Panc1 (cell line): ENCODE measurements around the gene LTB4R2. TPM values are rescaled to one million over a fixed set of nuclear protein-coding genes. Genes with fewer than 3 reads are reported as not detected.

Experiments
- ATAC-seq: fragments of 200-7000 bp; cut with Tn5 transposase; 2 replicates; pipeline ENCODE4 v1.9.1; 2020; ENCODE audit warnings: mild to moderate bottlenecking, moderate library complexity
- BruUV-seq: library from RNA; stranded (reverse); fragments of 400-500 nt; replicated peaks from 2 replicates; lab custom pipeline; 2021; lab: Mats Ljungman, UMichigan
- CTCF ChIA-PET: fragments of 300-600 bp; sonication (Branson Sonifier 250); formaldehyde crosslinking; loops from one replicate; lab custom pipeline; 2022; ENCODE audit warnings: antibody characterized with exemption; lab: Charles Lee
- POLR2A ChIA-PET: fragments of 300-600 bp; sonication (Branson Sonifier 250); formaldehyde crosslinking; loops from one replicate; lab custom pipeline; 2022; ENCODE audit warnings: antibody characterized with exemption; lab: Charles Lee
- DNase-seq: peaks from one replicate; pipeline ENCODE4 v3.0.0-alpha.2; 2010; ENCODE audit warnings: low read depth, low spot score
- H3K27ac ChIP-seq: 2 replicates; pipeline ENCODE4 v1.5.1; 2011; ENCODE audit warnings: mild to moderate bottlenecking, low read length, inconsistent platforms
- H3K27me3 ChIP-seq: fragments of 200-500 bp; sonication (Bioruptor generic); 2 replicates; pipeline ENCODE4 v1.6.0; 2014; ENCODE audit warnings: low read length, inconsistent platforms; ENCODE audit not compliant: control insufficient read depth, insufficient read depth
- H3K36me3 ChIP-seq: fragments of 200-500 bp; sonication (Bioruptor generic); 2 replicates; pipeline ENCODE4 v1.5.1; 2014; ENCODE audit warnings: inconsistent platforms, mild to moderate bottlenecking, low read length, moderate library complexity; ENCODE audit not compliant: control insufficient read depth, insufficient read depth
- H3K4me1 ChIP-seq: 2 replicates; pipeline ENCODE4 v1.5.1; 2011; ENCODE audit warnings: inconsistent platforms, mild to moderate bottlenecking, low read length, moderate library complexity; ENCODE audit not compliant: control insufficient read depth, insufficient read depth
- H3K4me3 ChIP-seq, 2 experiments: 2 replicates each; pipeline ENCODE4 v1.5.1; 2011 to 2012; ENCODE audit warnings: low read depth in 2 of 2, low read length in 2 of 2, mild to moderate bottlenecking in 2 of 2, inconsistent platforms in 1 of 2, moderate library complexity in 1 of 2
- H3K9me3 ChIP-seq: fragments of 200-500 bp; sonication (Bioruptor generic); 2 replicates; pipeline ENCODE4 v1.5.1; 2014; ENCODE audit warnings: low read depth, mild to moderate bottlenecking, inconsistent platforms, low read length, moderate library complexity; ENCODE audit not compliant: control insufficient read depth, insufficient read depth
- CTCF ChIP-seq: fragments of 450-650 bp; IDR thresholded peaks from 2 replicates; pipeline ENCODE4 v1.5.1; 2017; ENCODE audit warnings: mild to moderate bottlenecking
- POLR2AphosphoS5 ChIP-seq: IDR thresholded peaks from 2 replicates; pipeline ENCODE4 v1.6.1; 2012; ENCODE audit warnings: mild to moderate bottlenecking, low read depth, low read length, moderate library complexity
- REST ChIP-seq, 2 experiments: IDR thresholded peaks; 2 replicates each; pipeline ENCODE4 v1.6.1; 2011 to 2012; ENCODE audit warnings: low read depth in 2 of 2, control low read depth in 1 of 2, low read length in 1 of 2, mild to moderate bottlenecking in 1 of 2, moderate library complexity in 1 of 2; ENCODE audit not compliant: insufficient read depth in 1 of 2
- SIN3A ChIP-seq: IDR thresholded peaks from 2 replicates; pipeline ENCODE4 v1.6.1; 2012; ENCODE audit warnings: low read depth, mild to moderate bottlenecking, low read length, moderate library complexity, borderline replicate concordance; ENCODE audit not compliant: insufficient read depth
- TCF7L2 ChIP-seq: IDR thresholded peaks from 2 replicates; pipeline ENCODE4 v1.6.1; 2011; ENCODE audit warnings: mild to moderate bottlenecking, low read depth, low read length, inconsistent platforms
- in situ Hi-C: cut with HindIII; loops from 2 replicates; pipeline ENCODE4 v1.10.0; 2016; ENCODE audit warnings: low sequenced_read_pairs, low pct_unique_long_range_greater_than_20kb
- intact Hi-C: fragments of 100-400 bp; cut with micrococcal nuclease; formaldehyde crosslinking; loops from one replicate; pipeline ENCODE4 v1.10.0; 2022; ENCODE audit not compliant: unreplicated experiment
- total RNA-seq: library from RNA; stranded (reverse); gene quantifications from one replicate; pipeline ENCODE4 v1.2.1, GENCODE V29; 2021; ENCODE audit not compliant: unreplicated experiment

Gene LTB4R2
- total RNA-seq, 1 experiment from 2014 or later, result 6.9 TPM

GRCh38 chr14:24271834-24272263 lies 38.1 kb upstream of the LTB4R2 start:
- Histone ChIP-seq H3K36me3 (no peaks in the 10 kb centered on the region), H3K4me3 (peak overlapping the region; percentile 81 to 82), H3K9me3 (no peaks in the 10 kb centered on the region), H3K27me3 (no peaks in the 10 kb centered on the region), H3K4me1 (peaks cover 3% of the 10 kb centered on the region; the same call in 1 of the 2 replicates), H3K27ac (peak overlapping the region; percentile 85)
- no peak; the same call in 1 of the 2 replicates for ATAC-seq
- ChIA-PET POLR2A (no interaction called here), CTCF (no interaction called here)
- intact Hi-C loops, result no loop called here
- no peak for DNase-seq
- no TSS peak for BruUV-seq
- in situ Hi-C loops, result no loop called here
- TF ChIP-seq POLR2AphosphoS5 (no peak), REST (IDR thresholded peaks at IDR 0.05; ENCODE audit: insufficient read depth in 1 of 2, low read depth in 2 of 2, low read length in 1 of 2) (no peak), CTCF (no peak), SIN3A (no peak), TCF7L2 (no peak)

GRCh38 chr14:24272467-24272866 lies 37.5 kb upstream of the LTB4R2 start:
- in situ Hi-C loops (no loop called here), intact Hi-C loops (no loop called here)
- Histone ChIP-seq H3K9me3 (no peaks in the 10 kb centered on the region), H3K27me3 (no peaks in the 10 kb centered on the region), H3K36me3 (no peaks in the 10 kb centered on the region), H3K27ac (no peak overlapping the region), H3K4me3 (no peak overlapping the region), H3K4me1 (peaks cover 3% of the 10 kb centered on the region; the same call in 1 of the 2 replicates)
- BruUV-seq, result no TSS peak
- TF ChIP-seq POLR2AphosphoS5 (no peak), REST (IDR thresholded peaks at IDR 0.05; ENCODE audit: insufficient read depth in 1 of 2, low read depth in 2 of 2, low read length in 1 of 2) (no peak), TCF7L2 (no peak), SIN3A (no peak), CTCF (no peak)
- no peak for DNase-seq
- ATAC-seq, result no peak
- ChIA-PET POLR2A (no interaction called here), CTCF (no interaction called here)
